H1 (cell line): ENCODE results near the gene FSCN2. TPM values are rescaled to one million over a fixed set of nuclear protein-coding genes. Genes with fewer than 3 reads are reported as not detected.

Source experiments
- CTCF ChIA-PET: fragments of 300-600 bp; sonication (Branson Sonifier 250); formaldehyde crosslinking; loops from one replicate; lab custom pipeline; 2021; ENCODE audit not compliant: partially characterized antibody; lab: Charles Lee
- POLR2A ChIA-PET: fragments of 300-600 bp; sonication (Branson Sonifier 250); formaldehyde crosslinking; loops from one replicate; lab custom pipeline; 2021; ENCODE audit warnings: inconsistent platforms; ENCODE audit not compliant: partially characterized antibody; lab: Charles Lee
- DNase-seq, 2 experiments: peaks; one replicate each; pipeline versions ENCODE4 v3.0.0 to v3.0.0-alpha.2; 2010 to 2022; ENCODE audit warnings: low spot score in 2 of 2, low read depth in 1 of 2, mixed read lengths in 1 of 2
- FAIRE-seq: peaks from 2 replicates; lab custom pipeline; 2011; peaks lifted over from hg19 to GRCh38; lab: Jason Lieb, UNC
- H2AFZ ChIP-seq: 2 replicates; pipeline ENCODE4 v1.8.1; 2012; ENCODE audit warnings: low read length, inconsistent platforms
- H2AK5ac ChIP-seq: 2 replicates; pipeline ENCODE4 v1.6.1; 2013; ENCODE audit warnings: low read depth, low read length
- H2BK120ac ChIP-seq: replicated peaks from 2 replicates; pipeline ENCODE3; 2013; ENCODE audit warnings: low read depth, low read length, inconsistent platforms
- H2BK12ac ChIP-seq: 2 replicates; pipeline ENCODE4 v1.6.1; 2013; ENCODE audit warnings: low read depth, low read length
- H2BK15ac ChIP-seq: 2 replicates; pipeline ENCODE4 v1.6.1; 2013; ENCODE audit warnings: low read length
- H2BK20ac ChIP-seq: 2 replicates; pipeline ENCODE4 v1.6.1; 2013; ENCODE audit warnings: low read length
- H2BK5ac ChIP-seq: 2 replicates; pipeline ENCODE4 v1.6.1; 2013; ENCODE audit warnings: low read depth, low read length
- H3K14ac ChIP-seq: 2 replicates; pipeline ENCODE4 v1.6.1; 2013; ENCODE audit warnings: inconsistent platforms; ENCODE audit not compliant: insufficient read length
- H3K18ac ChIP-seq: 2 replicates; pipeline ENCODE4 v1.6.1; 2013; ENCODE audit warnings: low read length; ENCODE audit errors: extremely low read depth
- H3K23ac ChIP-seq: 2 replicates; pipeline ENCODE4 v1.6.1; 2013; ENCODE audit warnings: inconsistent platforms; ENCODE audit not compliant: insufficient read length
- H3K23me2 ChIP-seq: 2 replicates; pipeline ENCODE4 v1.6.1; 2013; ENCODE audit warnings: low read depth, low read length
- H3K27ac ChIP-seq: 2 replicates; pipeline ENCODE4 v1.6.1; 2011; ENCODE audit warnings: low read depth, low read length, inconsistent platforms
- H3K27me3 ChIP-seq, 4 experiments: replicated peaks in 1 of 4; 1 replicate in 1 of 4; 2 replicates in 3 of 4; pipeline versions ENCODE4 v1.6.1 to v1.8.1; 2011 to 2013; ENCODE audit warnings: low read length in 3 of 4, mild to moderate bottlenecking in 3 of 4, inconsistent platforms in 2 of 4, mixed read lengths in 2 of 4, moderate library complexity in 1 of 4; ENCODE audit not compliant: control insufficient read depth in 3 of 4, insufficient read depth in 3 of 4; ENCODE audit errors: extremely low read depth in 1 of 4
- H3K36me3 ChIP-seq, 4 experiments: 2 replicates each; pipeline versions ENCODE4 v1.6.1 to v1.8.1; 2011 to 2013; ENCODE audit warnings: mild to moderate bottlenecking in 4 of 4, low read length in 3 of 4, moderate library complexity in 2 of 4, control low read depth in 1 of 4, inconsistent platforms in 1 of 4; ENCODE audit not compliant: insufficient read depth in 4 of 4, control insufficient read depth in 2 of 4
- H3K4ac ChIP-seq: replicated peaks from 2 replicates; pipeline ENCODE3; 2013; ENCODE audit warnings: low read length, low read depth, mixed read lengths, inconsistent platforms; ENCODE audit not compliant: insufficient read length
- H3K4me1 ChIP-seq, 4 experiments: replicated peaks in 1 of 4; 1 replicate in 1 of 4; 2 replicates in 3 of 4; pipeline versions ENCODE4 v1.6.1 to v1.8.1; 2011 to 2013; ENCODE audit warnings: low read length in 3 of 4, inconsistent platforms in 2 of 4, mixed read lengths in 1 of 4; ENCODE audit not compliant: insufficient read depth in 4 of 4, control insufficient read depth in 3 of 4
- H3K4me2 ChIP-seq, 2 experiments: 2 replicates each; pipeline versions ENCODE4 v1.6.1 to v1.8.1; 2011 to 2013; ENCODE audit warnings: low read depth in 2 of 2, low read length in 2 of 2, control low read depth in 1 of 2, inconsistent platforms in 1 of 2, mild to moderate bottlenecking in 1 of 2; ENCODE audit not compliant: insufficient read depth in 1 of 2
- H3K4me3 ChIP-seq, 4 experiments: fragments of 200-600, 300-600 bp in 1 of 4; sonication (generic), shearing (Covaris generic), sonication (Bioruptor Twin) in 1 of 4; 2 replicates each; pipeline versions ENCODE4 v1.5.1 to v1.8.1; 2011 to 2016; ENCODE audit warnings: low read length in 4 of 4, low read depth in 3 of 4, control low read depth in 2 of 4, inconsistent platforms in 2 of 4, mild to moderate bottlenecking in 2 of 4, mixed read lengths in 1 of 4, moderate library complexity in 1 of 4; ENCODE audit not compliant: insufficient read depth in 2 of 4; ENCODE audit errors: extremely low read depth in 1 of 4
- H3K56ac ChIP-seq: replicated peaks from 2 replicates; pipeline ENCODE3; 2013; ENCODE audit warnings: low read depth, mild to moderate bottlenecking, mixed read lengths, low read length, inconsistent platforms; ENCODE audit not compliant: insufficient read length
- H3K79me1 ChIP-seq: 2 replicates; pipeline ENCODE4 v1.6.1; 2013; ENCODE audit warnings: low read depth, low read length, control low read depth
- H3K79me2 ChIP-seq, 2 experiments: 2 replicates each; pipeline versions ENCODE4 v1.6.1 to v1.8.1; 2012 to 2013; ENCODE audit warnings: low read length in 2 of 2, mild to moderate bottlenecking in 2 of 2, inconsistent platforms in 1 of 2; ENCODE audit not compliant: insufficient read depth in 2 of 2, control insufficient read depth in 1 of 2
- H3K9ac ChIP-seq, 4 experiments: replicated peaks in 1 of 4; 1 replicate in 1 of 4; 2 replicates in 3 of 4; pipeline versions ENCODE4 v1.6.1 to v1.8.1; 2011 to 2013; ENCODE audit warnings: low read depth in 3 of 4, low read length in 3 of 4, control low read depth in 2 of 4, mild to moderate bottlenecking in 2 of 4, moderate library complexity in 2 of 4, inconsistent platforms in 1 of 4; ENCODE audit errors: extremely low read depth in 1 of 4
- H3K9me3 ChIP-seq, 2 experiments: 2 replicates each; pipeline versions ENCODE4 v1.6.1 to v1.8.1; 2012 to 2013; ENCODE audit warnings: mild to moderate bottlenecking in 2 of 2, moderate library complexity in 2 of 2, control low read depth in 1 of 2, inconsistent platforms in 1 of 2, low read depth in 1 of 2, low read length in 1 of 2, mixed read lengths in 1 of 2; ENCODE audit not compliant: insufficient read depth in 2 of 2
- H4K20me1 ChIP-seq, 2 experiments: replicated peaks in 1 of 2; 2 replicates each; pipeline versions ENCODE3 to v1.8.1; 2011 to 2013; ENCODE audit warnings: inconsistent platforms in 2 of 2, low read length in 2 of 2, mild to moderate bottlenecking in 1 of 2; ENCODE audit not compliant: insufficient read depth in 2 of 2, control insufficient read depth in 1 of 2
- H4K5ac ChIP-seq: 2 replicates; pipeline ENCODE4 v1.6.1; 2013; ENCODE audit warnings: low read length, low read depth, mixed read lengths, inconsistent platforms; ENCODE audit not compliant: insufficient read length
- H4K8ac ChIP-seq: 2 replicates; pipeline ENCODE4 v1.8.0; 2013; ENCODE audit warnings: mild to moderate bottlenecking, moderate library complexity, low read length, inconsistent platforms; ENCODE audit not compliant: insufficient read depth; ENCODE audit errors: extremely low read depth
- H4K91ac ChIP-seq: replicated peaks from 2 replicates; pipeline ENCODE3; 2013; ENCODE audit warnings: low read length, mixed read lengths, inconsistent platforms; ENCODE audit not compliant: insufficient read length
- CREB1 ChIP-seq: IDR thresholded peaks from 2 replicates; pipeline ENCODE4 v1.6.1; 2012; ENCODE audit warnings: inconsistent platforms
- GABPA ChIP-seq: IDR thresholded peaks from 2 replicates; pipeline ENCODE4 v1.6.1; 2011; ENCODE audit warnings: mild to moderate bottlenecking, low read length, moderate library complexity, borderline replicate concordance; ENCODE audit not compliant: insufficient read depth
- KDM1A ChIP-seq: fragments of 200-600, 300-600 bp; sonication (generic); IDR thresholded peaks from 2 replicates; pipeline ENCODE4 v1.7.1; 2016; ENCODE audit warnings: mild to moderate bottlenecking, low read length, borderline replicate concordance
- SAP30 ChIP-seq: fragments of 300-600 bp; sonication (generic); IDR thresholded peaks from 2 replicates; pipeline ENCODE4 v1.7.1; 2012; ENCODE audit warnings: low read length, moderate library complexity, mild to moderate bottlenecking, inconsistent platforms; ENCODE audit not compliant: insufficient read depth, insufficient replicate concordance
- ZNF274 ChIP-seq: IDR thresholded peaks from 2 replicates; pipeline ENCODE4 v1.7.0; 2012; ENCODE audit warnings: low read length, borderline replicate concordance; ENCODE audit errors: extremely low read depth
- WGBS, 2 experiments: shearing (Covaris generic) in 1 of 2; methylation state at CpG; one replicate each; pipeline versions ENCODE4 v1.1.6 to v1.1.7; 2013 to 2015; ENCODE audit warnings: low lambda C conversion rate in 2 of 2, mixed read lengths in 2 of 2, inconsistent platforms in 1 of 2, low coverage in 1 of 2, missing lambda C conversion rate in 1 of 2; ENCODE audit not compliant: insufficient replicate concordance in 2 of 2, insufficient coverage in 1 of 2, insufficient read length in 1 of 2; ENCODE audit errors: extremely low coverage in 1 of 2, missing lambda C conversion rate in 1 of 2; 5-methylcytosine and 5-hydroxymethylcytosine counted together
- polyA plus RNA-seq, 7 experiments: library from polyadenylated mRNA; depleted of rRNA in 3 of 7; stranded (reverse) in 5 of 7; unstranded in 2 of 7; fragments of >200 nt in 5 of 7; fragments of 200-250 nt in 2 of 7; gene quantifications; 1 replicate in 5 of 7; 2 replicates in 1 of 7; 4 replicates in 1 of 7; pipeline versions ENCODE4 v1.2.1 to v1.2.3, GENCODE V29; 2011 to 2013; ENCODE audit warnings: missing spikeins in 2 of 7, mixed read lengths in 2 of 7
- total RNA-seq: library from RNA; stranded (reverse); fragmentation: NEBNext Ultra II Directional; extraction: Animal tissue kit (Norgen Biotek cat#: 25700); gene quantifications from 2 replicates; pipeline ENCODE4 v1.2.1, GENCODE V29; 2021
- TF ChIP-seq, protein P1 (sequence below): IDR thresholded peaks from 2 replicates; pipeline ENCODE4 v1.6.1; 2011; ENCODE audit warnings: low read length, improper control_type of control experiment
- TF ChIP-seq, protein P2 (sequence below): IDR thresholded peaks from 2 replicates; pipeline ENCODE4 v1.6.1; 2012; ENCODE audit warnings: inconsistent platforms

FSCN2 gene
- total and polyA plus RNA-seq, 2 of the 8 experiments (the other 6 are each of a cell fraction or from before 2014, with no cell fraction given) = 0.18 to 0.30 TPM

DNA sequence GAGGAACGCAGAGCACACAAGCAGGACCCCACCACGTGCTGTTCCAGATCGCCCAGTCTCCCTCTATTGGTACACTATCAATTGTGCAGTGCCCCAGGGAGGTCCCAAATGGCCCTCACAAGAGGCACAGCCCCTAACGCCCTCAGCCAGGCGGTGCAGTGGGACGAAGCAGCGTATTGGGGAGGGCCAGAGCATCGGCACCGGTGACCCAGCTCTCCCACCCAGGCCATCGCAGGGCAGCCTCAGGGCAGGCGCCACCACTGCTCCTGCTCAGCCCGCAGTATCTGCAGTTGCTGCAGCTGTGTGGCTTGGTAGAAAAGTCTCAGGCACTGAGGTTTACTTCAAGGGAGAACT is 29.9 kb downstream of the FSCN2 start:
- H4K5ac ChIP-seq = no peak overlapping the region
- H3K36me3 ChIP-seq = peaks cover 4 to 31% (median 6%) of the 10 kb centered on the region in 4 experiments; a peak in 5 of 8 replicates
- H2BK15ac ChIP-seq = no peak overlapping the region
- FAIRE-seq = no peak
- no peak overlapping the region for H4K8ac ChIP-seq
- 93% methylated on average over 12 of the region's 12 CpGs; no CpG with 5 or more reads in 1 of the 2 experiments for WGBS, 2 experiments
- no peaks in the 10 kb centered on the region for H3K27me3 ChIP-seq
- TF ChIP-seq GABPA (no peak), ZNF274 (no peak), KDM1A (no peak), SAP30 (no peak), CREB1 (no peak)
- TF ChIP-seq, protein P1, sequence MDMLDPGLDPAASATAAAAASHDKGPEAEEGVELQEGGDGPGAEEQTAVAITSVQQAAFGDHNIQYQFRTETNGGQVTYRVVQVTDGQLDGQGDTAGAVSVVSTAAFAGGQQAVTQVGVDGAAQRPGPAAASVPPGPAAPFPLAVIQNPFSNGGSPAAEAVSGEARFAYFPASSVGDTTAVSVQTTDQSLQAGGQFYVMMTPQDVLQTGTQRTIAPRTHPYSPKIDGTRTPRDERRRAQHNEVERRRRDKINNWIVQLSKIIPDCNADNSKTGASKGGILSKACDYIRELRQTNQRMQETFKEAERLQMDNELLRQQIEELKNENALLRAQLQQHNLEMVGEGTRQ = no peak
- TF ChIP-seq, protein P2, sequence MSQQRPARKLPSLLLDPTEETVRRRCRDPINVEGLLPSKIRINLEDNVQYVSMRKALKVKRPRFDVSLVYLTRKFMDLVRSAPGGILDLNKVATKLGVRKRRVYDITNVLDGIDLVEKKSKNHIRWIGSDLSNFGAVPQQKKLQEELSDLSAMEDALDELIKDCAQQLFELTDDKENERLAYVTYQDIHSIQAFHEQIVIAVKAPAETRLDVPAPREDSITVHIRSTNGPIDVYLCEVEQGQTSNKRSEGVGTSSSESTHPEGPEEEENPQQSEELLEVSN = no peak
- no peak overlapping the region for H3K18ac ChIP-seq
- peaks cover 3 to 4% of the 10 kb centered on the region in 2 experiments for H4K20me1 ChIP-seq
- no peak overlapping the region for H3K4me3 ChIP-seq
- no peak overlapping the region for H2BK120ac ChIP-seq
- no peak overlapping the region for H3K4ac ChIP-seq
- no peak overlapping the region for H3K4me2 ChIP-seq
- peaks cover 3 to 10% (median 8%) of the 10 kb centered on the region in 4 experiments for H3K4me1 ChIP-seq
- no peak overlapping the region for H2BK12ac ChIP-seq
- no peak overlapping the region for H3K56ac ChIP-seq
- H3K79me1 ChIP-seq = no peaks in the 10 kb centered on the region
- H2BK5ac ChIP-seq = no peak overlapping the region
- DNase-seq = no peak
- H3K27ac ChIP-seq = no peak overlapping the region
- no peaks in the 10 kb centered on the region for H3K9me3 ChIP-seq
- no peaks in the 10 kb centered on the region for H3K79me2 ChIP-seq
- ChIA-PET POLR2A (interaction anchor here (1.0 to 1.7 kb wide), 5 partner anchors 12 to 144 kb away, joined by 3 to 11 read pairs (median 3); partner anchors contain the start of genes ARL16 and HGS), CTCF (interaction anchor here (0.9 to 2.0 kb wide), 6 partner anchors 10 to 43 kb away, joined by 3 to 8 read pairs (median 3); no protein-coding TSS in a partner anchor)
- no peak overlapping the region for H3K14ac ChIP-seq
- H3K9ac ChIP-seq = no peak overlapping the region
- peaks cover 5% of the 10 kb centered on the region; the same call in 1 of the 2 replicates for H3K23me2 ChIP-seq
- H2AFZ ChIP-seq = no peak overlapping the region
- H2AK5ac ChIP-seq = no peak overlapping the region
- H3K23ac ChIP-seq = no peak overlapping the region
- no peak overlapping the region for H2BK20ac ChIP-seq
- no peak overlapping the region for H4K91ac ChIP-seq
